GM18508 (cell line): Measurements from ENCODE around the gene DDX41.

Source experiments
- ATAC-seq: cut with Tn5 transposase; IDR thresholded peaks from one replicate; pipeline ENCODE4 v1.9.1; 2021; ENCODE audit warnings: moderate number of reproducible peaks; ENCODE audit not compliant: insufficient read depth, unreplicated experiment

Gene DDX41

GRCh38 chr5:177515580-177515979 lies 1.2 kb downstream of the DDX41 start:
- no peak for ATAC-seq

- no peak for ATAC-seq
These were observed 2.2 kb downstream of the DDX41 start for GRCh38 chr5:177514541-177514940.

- ATAC-seq = no peak
These were observed 3.3 kb downstream of the DDX41 start for GRCh38 chr5:177513500-177513899.

GRCh38 chr5:177512736-177513380 lies 3.9 kb downstream of the DDX41 start:
- no peak for ATAC-seq

- ATAC-seq = no peak
These were observed 4.7 kb downstream of the DDX41 start for GRCh38 chr5:177511796-177512675.

- ATAC-seq = no peak
These were observed 5.6 kb downstream of the DDX41 start for GRCh38 chr5:177511181-177511580.

GRCh38 chr5:177510567-177511053 lies 6.2 kb downstream of the DDX41 start:
- ATAC-seq = no peak

- ATAC-seq = no peak
These were observed 6.7 kb downstream of the DDX41 start for GRCh38 chr5:177509991-177510566.

- ATAC-seq = no peak
These were observed 7.3 kb downstream of the DDX41 start, which contains the start of gene DOK3 for GRCh38 chr5:177509381-177509951. Gene DOK3, minus strand, starts transcription at chr5:177509826. Its CDS starts 286 bp downstream, at chr5:177509540.

GRCh38 chr5:177508837-177509236 lies 7.9 kb downstream of the DDX41 start:
- no peak for ATAC-seq

GRCh38 chr5:177508221-177508611 lies 8.5 kb downstream of the DDX41 start:
- ATAC-seq = no peak

GRCh38 chr5:177507596-177508220 lies 9.1 kb downstream of the DDX41 start:
- no peak for ATAC-seq

GRCh38 chr5:177507165-177507564 lies 9.6 kb downstream of the DDX41 start:
- ATAC-seq = no peak

- ATAC-seq = no peak
These were observed 11.7 kb downstream of the DDX41 start for GRCh38 chr5:177505075-177505474.

- no peak for ATAC-seq
These were observed 12.4 kb downstream of the DDX41 start for GRCh38 chr5:177504086-177505056.

- no peak for ATAC-seq
These were observed 13.2 kb downstream of the DDX41 start for GRCh38 chr5:177503351-177504085.

- ATAC-seq = no peak
These were observed 13.9 kb downstream of the DDX41 start for GRCh38 chr5:177502886-177503285.

- ATAC-seq = no peak
These were observed 14.7 kb downstream of the DDX41 start for GRCh38 chr5:177501874-177502678.
